HG03196 (cell line): ENCODE results near the gene RPL7L1.
"Not testable (repeated sequence)": the region's sequence is repeated elsewhere in the genome, so short reads cannot be mapped to it uniquely, and the experiment has no call there.

Experiments
- ATAC-seq: cut with Tn5 transposase; IDR thresholded peaks from one replicate; pipeline ENCODE4 v1.9.1; 2021; ENCODE audit not compliant: unreplicated experiment

The RPL7L1 gene

DNA sequence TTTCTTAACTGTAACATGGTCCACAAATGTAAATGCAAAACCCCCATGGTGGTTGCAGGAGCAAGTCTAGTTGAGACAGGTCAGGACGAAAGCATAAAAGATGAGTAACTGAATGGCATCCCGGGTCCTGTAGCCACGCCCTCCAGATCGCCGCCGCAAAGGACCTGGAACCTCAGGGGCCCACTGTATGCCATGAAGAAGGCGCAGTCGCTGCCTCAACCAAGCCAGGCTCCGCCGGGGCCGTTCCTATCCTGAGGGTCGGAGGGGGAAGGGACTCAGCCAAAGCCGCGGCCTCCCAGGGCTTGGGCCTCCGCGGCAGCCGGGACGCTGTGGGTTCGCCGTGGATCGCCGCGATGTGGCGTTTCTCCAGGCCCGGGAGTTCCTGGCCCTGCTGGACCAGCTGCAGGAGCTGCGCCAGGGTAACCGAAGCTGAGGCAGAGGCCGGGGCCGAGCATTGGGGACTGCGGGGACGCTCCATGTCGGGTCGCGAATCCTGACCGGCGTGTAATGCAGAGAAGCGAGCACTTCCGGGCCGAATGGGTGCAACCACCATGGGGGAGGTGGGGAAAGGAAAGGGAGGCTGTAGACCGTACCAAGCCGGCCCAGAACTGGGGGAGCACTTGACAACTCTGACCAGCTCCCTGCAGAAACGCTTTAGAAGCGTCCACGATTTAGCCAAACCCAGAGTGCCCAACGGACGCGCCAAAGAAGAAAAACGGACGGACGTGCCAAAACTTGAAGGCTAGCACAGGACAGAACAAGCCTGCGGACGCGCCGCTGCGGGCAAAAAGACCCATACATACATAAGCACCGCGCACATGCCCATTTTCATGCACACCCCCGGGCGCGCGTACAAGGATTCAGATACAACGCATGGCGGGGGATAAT is 11.1 kb downstream of the RPL7L1 start:
- peak; percentile 87 for ATAC-seq

DNA sequence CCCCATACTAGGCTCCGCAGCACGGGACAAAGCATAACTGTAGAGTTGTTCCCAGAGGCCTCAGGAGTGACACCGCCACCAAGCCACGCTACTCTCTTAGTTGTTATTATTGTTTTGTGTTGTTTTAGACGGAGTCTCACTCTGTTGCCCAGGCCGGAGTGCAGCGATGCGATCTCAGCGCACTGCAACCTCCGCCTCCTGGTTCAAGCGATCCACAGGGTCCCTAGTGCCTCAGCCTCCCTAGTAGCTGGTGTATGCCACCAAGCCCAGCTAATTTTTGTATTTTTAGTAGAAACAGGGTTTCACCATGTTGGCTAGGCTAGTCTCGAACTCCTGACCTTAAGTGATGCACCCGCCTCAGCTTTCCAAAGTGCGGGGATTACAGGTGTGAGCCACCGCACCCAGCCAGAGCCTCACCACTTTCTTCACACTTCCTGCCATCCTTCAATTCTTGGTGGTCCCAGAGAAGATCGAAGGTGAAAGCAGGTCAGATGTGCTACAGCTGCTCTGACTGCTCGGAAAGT is 11.8 kb downstream of the RPL7L1 start:
- no peak for ATAC-seq

DNA sequence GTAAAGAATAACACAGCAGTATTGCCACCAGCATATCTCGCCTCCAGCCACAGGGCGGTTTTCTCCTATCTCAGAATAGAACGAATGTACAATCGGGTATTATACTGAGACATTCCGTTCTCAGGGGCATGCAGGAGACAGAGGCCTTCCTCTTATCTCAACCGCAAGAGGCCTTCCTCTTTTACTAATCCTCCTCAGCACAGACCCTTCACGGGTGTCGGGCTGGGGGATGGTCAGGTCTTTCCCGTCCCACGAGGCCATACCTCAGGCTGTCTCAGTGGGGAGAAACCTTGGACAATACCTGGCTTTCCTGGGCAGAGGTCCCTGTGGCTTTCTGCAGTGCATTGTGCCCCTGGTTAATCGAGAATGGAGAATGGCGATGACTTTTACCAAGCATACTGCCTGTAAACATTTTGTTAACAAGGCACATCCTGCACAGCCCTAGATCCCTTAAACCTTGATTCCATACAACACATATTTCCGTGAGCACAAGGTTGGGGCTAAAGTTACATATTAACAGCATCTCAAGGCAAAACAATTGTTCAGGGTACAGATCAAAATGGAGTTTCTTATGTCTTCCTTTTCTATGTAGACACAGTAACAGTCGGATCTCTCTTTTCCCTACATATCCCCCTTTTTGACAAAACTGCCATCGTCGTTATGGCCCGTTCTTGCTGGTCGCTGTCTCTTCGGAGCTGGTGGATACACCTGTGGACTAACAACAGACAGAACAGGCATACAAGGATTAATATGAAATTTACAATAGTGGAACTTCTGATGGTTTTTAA is 14.8 kb downstream of the RPL7L1 start:
- not testable (repeated sequence) for ATAC-seq

DNA sequence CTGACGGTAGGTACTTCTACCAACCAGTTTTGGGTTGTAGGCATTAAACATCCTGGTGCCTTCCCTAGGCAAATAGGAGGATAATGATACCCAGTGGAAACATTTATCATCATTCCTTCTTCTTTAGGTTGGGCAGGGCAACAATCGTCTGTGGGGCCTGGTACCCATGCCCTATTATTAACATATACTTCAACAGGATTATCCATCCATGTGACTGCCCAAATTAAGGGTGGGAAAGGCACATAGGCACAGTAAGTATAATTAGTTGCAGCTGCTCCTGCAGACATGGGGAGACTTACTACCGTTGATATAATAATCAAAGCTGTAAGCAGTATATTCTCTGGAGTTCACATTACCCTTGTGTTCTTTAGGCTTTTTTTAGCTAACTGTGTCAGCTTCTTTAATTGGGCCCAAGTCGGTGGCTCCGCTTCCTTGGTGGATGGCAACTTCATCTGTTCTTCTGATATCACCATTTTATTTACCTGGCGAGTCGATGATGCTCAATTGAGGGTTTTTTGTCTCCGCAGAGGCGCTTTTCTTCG is 16.8 kb downstream of the RPL7L1 start:
- no peak for ATAC-seq

DNA sequence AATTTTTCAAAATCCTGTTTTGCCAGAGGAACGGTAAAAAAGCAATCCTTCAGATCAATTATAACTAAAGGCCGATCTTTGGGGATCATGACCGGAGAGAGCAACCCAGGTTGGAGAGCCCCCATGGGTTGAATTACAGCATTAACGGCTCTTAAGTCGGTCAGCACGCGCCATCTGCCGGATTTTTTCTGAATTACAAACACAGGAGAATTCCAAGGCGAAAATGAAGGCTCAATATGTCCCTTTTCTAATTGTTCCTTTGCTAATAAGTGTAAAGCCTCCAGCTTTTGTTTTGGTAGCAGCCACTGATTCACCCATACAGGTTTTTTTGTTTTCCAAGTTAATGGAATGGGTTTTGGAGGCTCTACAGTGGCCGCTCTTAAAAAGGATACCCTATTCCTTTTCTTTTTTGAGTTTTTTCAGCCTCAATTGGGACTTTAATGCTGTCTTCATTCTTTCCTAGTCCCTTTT is 19.5 kb downstream of the RPL7L1 start:
- ATAC-seq = no peak

DNA sequence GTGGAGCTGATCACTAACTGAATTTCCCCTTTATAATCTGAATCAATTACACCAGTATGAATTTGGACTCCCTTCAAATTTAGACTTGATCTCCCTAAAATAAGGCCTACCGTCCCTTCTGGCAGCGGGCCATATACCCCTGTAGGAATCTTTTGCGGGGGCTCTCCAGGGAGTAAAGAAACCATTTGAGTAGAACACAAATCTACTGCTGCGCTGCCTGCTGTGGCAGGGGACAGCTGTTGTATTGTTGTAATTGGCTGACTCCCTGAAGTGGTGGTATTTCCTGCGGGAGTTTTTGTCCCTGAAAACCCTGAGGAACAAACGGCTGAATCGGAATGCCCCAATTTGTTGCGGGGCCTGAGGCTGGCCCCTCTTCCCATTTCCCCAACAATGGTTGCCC is 20.5 kb downstream of the RPL7L1 start:
- ATAC-seq = no peak

DNA sequence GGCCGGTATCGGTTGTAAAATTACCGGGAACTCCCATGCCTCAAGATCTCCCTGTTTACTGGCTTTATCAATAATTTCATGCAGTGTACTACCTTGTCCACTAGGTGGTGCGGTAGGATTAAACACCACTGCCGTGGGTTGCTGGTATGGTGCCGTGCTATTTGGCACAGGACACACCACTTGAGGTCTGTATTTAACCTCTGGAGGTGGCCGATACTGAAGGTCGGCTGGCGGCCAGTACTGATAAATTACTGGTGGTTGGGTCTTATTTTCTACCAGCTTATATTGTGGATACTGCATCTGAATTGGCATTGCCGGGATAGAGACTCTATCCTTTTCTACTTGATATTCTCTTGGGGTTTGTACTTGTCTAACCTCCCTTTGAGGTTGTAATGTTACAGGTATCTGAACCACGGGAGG is 22.1 kb downstream of the RPL7L1 start:
- peak; percentile 55 for ATAC-seq

DNA sequence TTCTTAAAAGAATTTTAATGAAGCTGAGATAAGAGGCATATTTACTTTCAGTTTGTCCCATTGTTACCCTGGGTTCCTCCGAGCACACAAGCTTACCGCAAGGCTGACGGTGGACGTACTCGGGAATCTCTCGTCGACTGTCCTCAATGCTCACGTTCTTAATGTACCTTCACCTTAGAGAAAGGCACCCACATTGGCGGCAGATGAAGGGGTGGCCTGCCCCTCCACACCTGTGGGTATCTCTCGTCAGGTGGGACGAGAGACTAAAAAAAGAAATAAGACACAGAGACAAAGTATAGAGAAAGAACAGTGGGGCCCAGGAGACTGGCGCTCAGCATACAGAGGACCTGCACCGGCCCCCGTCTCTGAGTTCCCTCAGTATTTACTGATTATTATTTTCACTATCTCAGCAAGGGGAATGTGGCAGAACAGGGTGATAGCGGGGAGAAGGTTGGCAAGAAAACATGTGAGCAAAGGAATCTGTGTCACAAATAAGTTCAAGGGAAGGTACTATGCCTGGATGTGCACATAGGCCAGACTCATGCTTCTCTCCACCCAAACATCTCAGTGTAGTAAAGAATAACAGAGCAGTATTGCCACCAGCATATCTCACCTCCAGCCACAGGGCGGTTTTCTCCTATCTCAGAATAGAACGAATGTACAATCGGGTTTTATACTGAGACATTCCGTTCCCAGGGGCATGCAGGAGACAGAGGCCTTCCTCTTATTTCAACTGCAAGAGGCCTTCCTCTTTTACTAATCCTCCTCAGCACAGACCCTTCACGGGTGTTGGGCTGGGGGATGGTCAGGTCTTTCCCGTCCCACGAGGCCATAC is 23.2 kb downstream of the RPL7L1 start:
- ATAC-seq = not testable (repeated sequence)

DNA sequence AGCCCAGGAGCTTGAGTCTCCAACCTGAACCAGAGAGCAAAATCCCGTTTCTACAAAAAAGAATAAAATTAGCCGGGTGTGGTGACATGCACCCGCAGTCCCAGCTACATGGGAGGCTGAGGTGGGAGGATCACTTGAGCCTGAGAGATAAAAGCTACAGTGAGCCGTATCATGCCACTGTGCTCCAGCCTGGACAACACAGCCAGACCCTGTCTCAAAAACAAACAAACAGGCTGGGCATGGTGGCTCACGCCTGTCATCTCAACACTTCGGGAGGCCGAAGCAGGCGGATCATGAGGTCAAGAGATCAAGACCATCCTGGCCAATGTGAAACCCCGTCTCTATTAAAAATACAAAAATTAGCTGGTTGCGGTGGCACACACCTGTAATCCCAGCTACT is 25.1 kb downstream of the RPL7L1 start:
- ATAC-seq = no peak

DNA sequence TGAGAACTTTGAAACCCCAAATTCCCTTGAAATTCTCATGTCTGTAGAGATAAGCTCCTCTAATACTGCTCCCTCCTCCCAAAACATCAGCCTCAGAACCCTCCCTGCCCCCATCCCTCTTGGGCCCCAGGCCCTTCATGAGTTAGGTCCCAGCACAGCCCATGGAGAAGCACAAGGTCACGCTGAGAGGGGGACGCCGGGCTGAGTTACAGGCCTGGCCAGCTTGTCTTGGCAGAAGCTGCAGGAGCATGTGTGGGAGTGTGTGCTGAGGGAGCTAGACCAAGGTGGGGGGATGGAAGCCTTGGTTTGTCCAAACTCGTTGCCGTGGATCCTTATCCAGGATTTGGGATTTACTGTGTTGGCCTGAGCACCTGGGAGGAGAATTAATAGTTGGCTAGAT is 27.9 kb downstream of the RPL7L1 start:
- ATAC-seq = no peak

DNA sequence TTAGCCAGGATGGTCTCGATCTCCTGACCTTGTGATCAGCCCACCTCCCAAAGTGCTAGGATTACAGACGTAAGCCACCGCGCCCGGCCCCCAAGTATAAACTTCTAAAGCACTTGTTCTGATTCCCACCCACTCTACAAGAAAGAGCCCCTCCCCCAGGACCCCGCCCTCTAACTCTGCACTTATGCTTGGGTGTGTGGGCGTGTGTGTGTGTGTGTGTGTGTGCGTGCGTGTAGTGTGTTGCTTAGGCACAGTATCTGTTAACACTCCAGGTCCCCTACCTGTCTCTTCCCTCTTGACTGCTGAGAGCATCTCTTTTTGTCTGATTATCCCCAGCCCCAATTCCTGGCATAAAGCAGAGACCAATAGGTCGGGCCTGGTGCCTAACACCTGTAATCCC is 30.4 kb downstream of the RPL7L1 start:
- no peak for ATAC-seq

DNA sequence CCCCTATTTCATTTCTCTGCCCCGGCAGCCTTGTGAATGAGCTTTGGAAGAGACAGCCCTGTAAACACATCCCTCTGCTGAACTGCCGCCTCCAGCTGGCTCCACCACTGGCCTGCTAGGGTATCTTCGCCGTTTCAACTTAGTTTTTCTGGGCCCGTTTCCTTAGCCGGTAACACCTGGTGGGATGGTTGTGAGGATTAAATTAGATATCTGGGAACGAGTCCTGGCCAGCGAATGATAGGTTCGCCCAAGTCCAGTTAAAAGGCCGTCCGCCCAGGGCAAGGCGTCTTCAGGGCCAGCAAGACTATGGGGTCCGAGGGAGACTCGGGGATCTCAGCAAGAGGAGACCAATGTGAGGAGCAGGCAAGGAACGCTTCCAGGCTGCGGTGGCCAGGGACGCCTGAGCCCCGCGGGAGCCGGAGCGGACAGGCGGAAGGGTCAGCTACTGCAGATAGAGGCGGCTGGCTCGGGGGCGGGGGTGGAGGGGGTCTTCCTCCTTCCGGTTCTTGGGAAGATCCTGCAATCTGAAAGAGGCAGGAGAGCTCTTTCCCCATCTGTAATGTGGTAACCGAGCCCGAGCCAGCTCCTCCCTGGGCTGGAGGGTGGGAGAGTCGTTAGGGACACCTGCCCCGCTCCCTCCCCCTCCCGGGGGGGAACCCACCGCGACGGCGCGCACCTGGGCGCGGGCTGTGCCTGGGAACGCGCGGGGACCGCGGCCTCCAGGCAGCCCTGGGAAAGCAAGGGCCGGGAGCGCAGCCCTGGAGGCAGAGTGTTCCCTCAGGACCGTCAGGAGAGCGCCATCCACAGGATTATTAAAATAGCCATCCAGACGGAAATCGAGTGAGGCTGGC is 32.0 kb downstream of the RPL7L1 start:
- no peak for ATAC-seq

DNA sequence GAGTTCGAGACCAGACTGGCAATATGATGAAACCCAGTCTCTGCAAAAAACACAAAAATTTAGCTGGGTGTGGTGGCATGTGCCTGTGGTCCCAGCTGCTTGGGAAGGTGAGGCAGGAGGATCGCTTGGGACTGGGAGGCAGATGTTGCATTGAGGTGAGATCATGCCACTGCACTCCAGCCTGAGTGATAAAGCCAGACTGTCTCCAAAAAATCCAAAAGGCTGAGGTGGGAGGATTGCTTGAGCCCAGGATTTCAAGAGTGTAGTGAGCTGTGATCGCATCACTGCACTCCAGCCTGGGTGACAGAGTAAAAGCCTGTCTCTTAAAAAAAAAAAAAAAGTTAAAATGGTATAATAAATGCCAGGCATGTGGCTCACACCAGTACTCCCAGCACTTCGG is 35.1 kb downstream of the RPL7L1 start:
- ATAC-seq = no peak

DNA sequence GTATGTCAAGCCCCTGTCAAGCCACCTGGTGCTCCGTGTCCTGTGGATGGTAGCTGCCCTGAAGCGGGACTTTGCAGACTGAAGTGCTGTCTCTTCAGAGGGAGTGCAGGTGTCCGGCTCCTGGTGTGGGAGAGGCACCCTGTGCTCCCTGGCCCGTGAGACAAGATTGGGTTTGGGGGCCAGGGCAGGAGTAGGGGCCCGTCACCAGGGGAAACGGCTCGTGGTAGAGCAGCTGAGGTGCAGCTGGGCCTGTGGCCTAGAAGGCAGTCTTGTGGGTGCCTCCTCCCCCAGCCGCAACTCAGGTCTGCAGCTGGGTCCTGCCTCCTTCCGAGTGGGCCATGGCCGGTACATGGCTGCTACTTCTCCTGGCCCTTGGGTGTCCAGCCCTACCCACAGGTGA is 36.3 kb downstream of the RPL7L1 start, which contains the start of gene PTCRA:
TSS of gene PTCRA (plus strand) at position 322 of the 400 bp plus-strand sequence. CDS start at position 339, 17 bp downstream.
- no peak for ATAC-seq

DNA sequence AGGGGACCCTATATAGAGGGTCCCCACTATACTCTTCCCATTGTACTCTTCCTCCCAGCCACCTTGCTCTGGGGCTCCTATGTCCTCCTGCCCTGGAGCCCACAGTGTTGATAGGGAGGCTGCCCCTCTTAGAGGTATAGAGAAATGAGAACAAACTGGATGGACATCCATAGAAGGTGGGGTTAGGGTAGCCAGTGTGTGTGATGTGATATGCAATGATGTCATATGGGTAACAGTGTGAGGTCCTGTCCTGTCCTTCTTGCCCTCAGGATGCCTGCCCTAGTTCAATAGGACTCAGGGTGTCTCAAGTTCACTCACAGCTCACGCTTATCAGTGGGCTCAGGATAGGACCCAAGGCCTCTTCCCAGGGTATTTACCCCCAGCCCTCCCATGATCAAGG is 36.9 kb downstream of the RPL7L1 start:
- no peak for ATAC-seq

DNA sequence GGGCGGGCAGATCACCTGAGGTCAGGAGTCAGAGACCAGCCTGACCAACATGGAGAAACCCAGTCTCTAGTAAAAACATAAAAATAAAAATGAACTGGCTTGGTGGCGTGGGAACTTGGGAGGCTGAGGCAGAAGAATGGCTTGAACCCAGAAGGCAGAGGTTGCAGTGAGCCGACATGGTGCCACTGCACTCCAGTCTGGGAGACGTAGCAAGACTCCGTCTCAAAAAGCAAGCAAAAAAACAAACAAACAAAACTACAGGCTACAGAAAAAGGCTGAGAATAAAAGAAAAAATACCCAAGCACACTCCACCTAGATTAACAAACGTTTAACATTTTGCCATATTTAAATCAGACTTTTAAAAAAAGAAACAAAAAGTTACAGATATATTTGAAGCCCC is 42.4 kb downstream of the RPL7L1 start:
- no peak for ATAC-seq

DNA sequence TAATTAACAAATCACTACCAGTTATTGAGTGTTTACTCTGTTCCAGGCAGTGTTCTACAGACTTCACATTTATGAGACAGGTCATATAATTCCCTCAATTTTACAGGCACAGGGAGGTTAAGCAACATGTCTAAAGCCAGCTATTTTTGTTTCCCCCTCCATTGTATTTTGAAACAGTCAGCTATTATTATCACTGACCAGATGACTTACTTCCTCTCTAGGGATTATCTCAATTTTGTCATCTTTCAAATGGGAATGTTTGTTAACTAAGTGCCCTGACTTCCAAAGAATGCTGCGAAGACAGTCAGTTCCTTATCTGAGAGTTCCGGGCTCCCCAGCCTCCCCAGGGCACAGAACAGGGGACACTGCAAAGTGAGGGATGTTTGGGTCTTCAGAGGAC is 44.2 kb downstream of the RPL7L1 start:
- ATAC-seq = no peak

DNA sequence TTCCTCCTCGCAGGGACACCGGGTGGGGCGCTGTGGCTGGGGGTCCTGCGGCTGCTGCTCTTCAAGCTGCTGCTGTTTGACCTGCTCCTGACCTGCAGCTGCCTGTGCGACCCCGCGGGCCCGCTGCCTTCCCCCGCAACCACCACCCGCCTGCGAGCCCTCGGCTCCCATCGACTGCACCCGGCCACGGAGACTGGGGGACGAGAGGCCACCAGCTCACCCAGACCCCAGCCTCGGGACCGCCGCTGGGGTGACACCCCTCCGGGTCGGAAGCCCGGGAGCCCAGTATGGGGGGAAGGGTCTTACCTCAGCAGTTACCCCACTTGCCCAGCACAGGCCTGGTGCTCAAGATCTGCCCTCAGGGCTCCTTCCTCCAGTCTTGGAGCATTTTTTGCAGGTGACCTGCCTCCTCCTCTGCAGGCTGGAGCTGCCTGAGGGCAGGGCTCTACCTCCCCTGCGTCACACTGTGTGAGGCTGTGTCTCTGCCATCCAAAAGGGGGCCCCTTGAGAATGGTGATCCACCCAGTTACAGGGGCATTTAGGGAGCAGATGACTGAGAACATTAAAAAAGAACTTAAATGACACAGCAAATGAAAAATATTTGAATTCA is 45.9 kb downstream of the RPL7L1 start:
- no peak for ATAC-seq
